ENCODE measurements around the gene PRR19. TPM values are rescaled to one million over a fixed set of nuclear protein-coding genes. Genes with fewer than 3 reads are reported as not detected.

The PRR19 gene
- total and polyA plus RNA-seq, 2 donors: 1.0 TPM; not detected in 1

DNA sequence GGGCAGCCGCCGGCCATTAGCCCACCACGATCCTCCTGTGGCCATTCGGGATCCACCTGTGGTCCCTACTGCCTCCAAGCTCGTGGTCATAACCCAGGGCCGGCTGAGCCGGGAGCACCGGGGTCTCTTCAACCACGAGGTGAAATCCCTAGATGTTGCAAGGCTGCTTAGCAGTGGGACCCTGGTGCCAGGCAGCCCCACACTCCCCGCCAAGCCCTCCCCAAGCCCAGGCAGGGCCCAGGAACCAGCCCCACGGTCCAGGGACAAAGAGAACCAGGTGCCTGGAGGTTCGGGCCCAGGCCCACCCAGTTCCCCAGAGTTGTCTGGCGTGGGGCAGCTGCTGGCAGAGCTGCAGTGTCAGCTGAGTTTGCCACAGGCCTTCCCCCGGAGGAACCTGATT, 7.8 kb downstream of the PRR19 start:
- Histone ChIP-seq H3K4me1 (ENCODE audit: insufficient read depth) (no peaks in the 10 kb centered on the region), H3K27ac (ENCODE audit: low read depth) (no peak overlapping the region), H3K36me3 (ENCODE audit: insufficient read depth) (no peaks in the 10 kb centered on the region), H3K4me3 (ENCODE audit: low read depth, low read length) (no peak overlapping the region)
- DNase-seq (ENCODE audit: extremely low spot score): no peak
- 90% methylated on average over 14 of the region's 14 CpGs for WGBS

DNA sequence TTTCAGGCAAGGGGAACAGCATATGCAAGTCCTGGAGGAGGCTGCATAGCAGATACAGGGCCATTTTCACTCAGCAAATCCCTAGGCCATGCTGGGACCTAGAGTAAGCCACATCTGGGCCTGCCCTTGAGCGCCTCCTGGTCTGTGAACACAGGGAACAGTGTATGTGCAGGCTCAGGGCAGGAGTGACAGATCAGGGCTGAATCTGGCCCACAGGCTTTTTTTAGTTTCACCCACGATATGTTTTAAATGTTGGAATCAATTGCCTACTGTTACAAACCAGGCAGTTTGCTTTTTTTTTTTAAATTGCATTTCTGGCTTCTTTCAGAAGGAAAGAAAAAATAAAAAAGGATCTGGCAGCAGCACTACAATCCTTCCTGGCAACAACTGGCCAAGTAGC, 9.7 kb downstream of the PRR19 start:
- WGBS: 56% methylated on average over 2 of the region's 2 CpGs
- H3K36me3 ChIP-seq (ENCODE audit: insufficient read depth): no peaks in the 10 kb centered on the region
- no peak overlapping the region for H3K27ac ChIP-seq (ENCODE audit: low read depth)
- no peak overlapping the region for H3K4me3 ChIP-seq (ENCODE audit: low read depth, low read length)
- no peak for DNase-seq (ENCODE audit: extremely low spot score)
- H3K4me1 ChIP-seq (ENCODE audit: insufficient read depth): no peaks in the 10 kb centered on the region

DNA sequence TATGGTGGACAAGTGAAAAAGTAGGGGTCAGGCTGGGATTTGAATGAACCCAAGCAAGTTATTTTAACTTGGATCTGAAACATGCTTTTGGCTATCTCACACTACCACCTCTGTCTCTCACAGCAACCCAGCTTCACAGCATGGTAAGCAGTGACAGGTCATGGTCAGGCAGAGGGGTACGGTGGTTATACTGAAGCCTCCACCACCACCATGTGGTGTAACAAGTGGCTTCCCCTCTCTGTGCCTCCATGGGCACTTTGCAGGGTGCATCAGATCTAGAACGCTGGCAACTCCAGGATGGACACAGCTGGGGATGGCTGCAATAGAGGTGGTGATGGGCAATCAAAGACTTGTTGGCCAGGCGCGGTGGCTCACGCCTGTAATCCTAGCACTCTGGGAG, 10.4 kb downstream of the PRR19 start:
- Histone ChIP-seq H3K27ac (ENCODE audit: low read depth) (no peak overlapping the region), H3K4me1 (ENCODE audit: insufficient read depth) (no peaks in the 10 kb centered on the region), H3K36me3 (ENCODE audit: insufficient read depth) (no peaks in the 10 kb centered on the region), H3K4me3 (ENCODE audit: low read depth, low read length) (no peak overlapping the region)
- no peak for DNase-seq (ENCODE audit: extremely low spot score)
- WGBS: 74% methylated on average over 5 of the region's 5 CpGs

DNA sequence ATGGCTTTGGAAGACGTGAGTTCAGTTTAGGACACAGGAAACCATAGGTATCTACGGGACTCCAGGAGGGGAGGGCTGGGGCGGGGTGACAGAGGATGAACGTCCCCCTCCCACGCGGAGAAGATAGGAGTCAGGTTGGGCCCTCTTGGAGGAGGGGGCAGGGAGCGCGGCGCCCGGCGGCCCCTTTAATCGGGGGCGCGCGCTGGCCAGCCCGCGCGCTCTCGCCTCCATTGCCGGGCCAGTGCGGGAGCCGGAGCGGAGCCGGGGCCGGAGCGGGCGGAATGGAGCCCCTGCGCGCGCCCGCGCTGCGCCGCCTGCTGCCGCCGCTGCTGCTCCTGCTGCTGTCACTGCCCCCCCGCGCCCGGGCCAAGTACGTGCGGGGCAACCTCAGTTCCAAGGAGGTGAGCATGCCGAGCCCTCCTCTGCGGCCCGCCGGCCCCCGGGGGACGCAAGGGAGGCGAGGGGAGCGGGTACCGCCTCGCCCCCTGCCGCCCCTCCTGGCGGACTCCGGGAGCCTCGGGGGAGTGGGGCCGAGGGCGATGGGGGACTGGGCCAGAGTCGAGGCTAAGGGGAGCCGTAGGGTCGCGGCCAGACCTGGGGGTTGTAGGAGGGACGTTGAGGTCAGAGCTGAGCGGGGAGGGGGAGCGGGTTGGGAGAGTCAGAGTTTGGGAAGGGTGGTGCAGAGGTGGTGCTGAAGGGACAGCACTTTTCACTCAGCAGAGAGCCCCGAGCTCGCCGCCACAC, 11.3 kb downstream of the PRR19 start, which contains the start of gene TMEM145:
TSS of gene TMEM145 (plus strand) at position 214 of the 744 bp plus-strand sequence. CDS start at position 282, 68 bp downstream.
- 1% methylated on average over 67 of the region's 67 CpGs for WGBS
- DNase-seq (ENCODE audit: extremely low spot score): no peak

DNA sequence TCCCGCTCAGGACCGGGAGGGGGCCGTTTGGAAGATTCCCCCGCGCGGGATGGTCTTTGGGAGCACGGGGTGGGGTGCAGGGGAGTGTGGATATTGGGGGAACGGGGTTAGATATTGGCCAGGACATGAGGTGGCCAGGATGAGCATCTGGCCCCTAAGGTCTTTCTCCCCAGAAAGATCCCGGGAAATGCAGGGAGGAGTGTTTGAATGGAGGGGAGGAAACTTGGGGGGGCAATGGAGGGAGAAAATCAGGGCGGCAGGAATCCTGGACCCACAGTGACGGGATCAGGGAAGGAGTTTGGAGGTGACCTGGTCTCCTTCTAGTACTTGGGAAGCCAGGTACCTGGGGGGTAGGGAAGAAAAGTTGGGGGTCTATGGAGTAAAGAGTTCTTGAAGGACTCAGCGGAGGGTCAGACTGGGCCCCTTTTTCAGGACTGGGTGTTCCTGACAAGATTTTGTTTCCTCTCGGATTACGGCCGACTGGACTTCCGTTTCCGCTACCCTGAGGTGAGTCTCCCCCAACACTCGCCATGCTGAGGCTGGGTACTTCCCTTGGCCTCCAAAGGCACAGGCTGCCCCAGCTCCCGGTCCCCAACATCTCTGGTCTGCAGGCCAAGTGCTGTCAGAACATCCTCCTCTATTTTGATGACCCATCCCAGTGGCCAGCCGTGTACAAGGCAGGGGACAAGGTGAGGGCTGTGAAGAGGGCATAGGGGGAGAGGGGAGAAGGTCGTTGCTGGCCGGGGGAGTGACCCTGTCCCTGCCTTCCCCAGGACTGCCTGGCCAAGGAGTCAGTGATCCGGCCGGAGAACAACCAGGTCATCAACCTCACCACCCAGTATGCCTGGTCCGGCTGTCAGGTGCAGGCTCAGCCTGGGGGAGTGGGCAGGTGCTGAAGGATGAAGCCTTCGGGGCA, 12.2 kb downstream of the PRR19 start:
- no peak overlapping the region for H3K4me3 ChIP-seq (ENCODE audit: low read depth, low read length)
- 30% methylated on average over 26 of the region's 26 CpGs for WGBS

More for the DNA sequence above, 11.3 kb downstream of the PRR19 start, which contains the start of gene TMEM145:
- Histone ChIP-seq H3K4me1 (ENCODE audit: insufficient read depth) (no peaks in the 10 kb centered on the region), H3K36me3 (ENCODE audit: insufficient read depth) (no peaks in the 10 kb centered on the region), H3K4me3 (ENCODE audit: low read depth, low read length) (peak within 1 kb of the TSS; percentile 42), H3K27ac (ENCODE audit: low read depth) (no peak within 1 kb of the TSS)

DNA sequence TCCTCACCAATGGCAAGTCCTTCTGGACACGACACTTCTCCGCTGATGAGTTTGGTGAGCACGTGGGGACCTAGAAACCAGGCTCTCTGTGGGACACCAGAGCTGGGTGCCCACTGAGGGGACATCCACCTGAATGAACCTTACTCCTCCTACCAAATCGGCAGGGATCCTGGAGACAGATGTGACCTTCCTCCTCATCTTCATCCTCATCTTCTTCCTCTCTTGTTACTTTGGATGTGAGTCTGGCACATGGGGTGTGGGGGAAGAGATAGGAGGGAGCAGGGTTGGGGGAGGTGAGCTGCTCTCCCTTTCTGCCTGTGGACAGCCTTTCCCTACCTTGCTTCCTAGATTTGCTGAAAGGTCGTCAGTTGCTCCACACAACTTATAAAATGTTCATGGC, 13.1 kb downstream of the PRR19 start:
- no peaks in the 10 kb centered on the region for H3K36me3 ChIP-seq (ENCODE audit: insufficient read depth)
- no peak overlapping the region for H3K4me3 ChIP-seq (ENCODE audit: low read depth, low read length)
- H3K4me1 ChIP-seq (ENCODE audit: insufficient read depth): no peaks in the 10 kb centered on the region
- DNase-seq (ENCODE audit: extremely low spot score): no peak
- 74% methylated on average over 5 of the region's 5 CpGs for WGBS
- no peak overlapping the region for H3K27ac ChIP-seq (ENCODE audit: low read depth)

More for the DNA sequence above, 12.2 kb downstream of the PRR19 start:
- no peak for DNase-seq (ENCODE audit: extremely low spot score)
- Histone ChIP-seq H3K4me1 (ENCODE audit: insufficient read depth) (no peaks in the 10 kb centered on the region), H3K27ac (ENCODE audit: low read depth) (no peak overlapping the region), H3K36me3 (ENCODE audit: insufficient read depth) (no peaks in the 10 kb centered on the region)

DNA sequence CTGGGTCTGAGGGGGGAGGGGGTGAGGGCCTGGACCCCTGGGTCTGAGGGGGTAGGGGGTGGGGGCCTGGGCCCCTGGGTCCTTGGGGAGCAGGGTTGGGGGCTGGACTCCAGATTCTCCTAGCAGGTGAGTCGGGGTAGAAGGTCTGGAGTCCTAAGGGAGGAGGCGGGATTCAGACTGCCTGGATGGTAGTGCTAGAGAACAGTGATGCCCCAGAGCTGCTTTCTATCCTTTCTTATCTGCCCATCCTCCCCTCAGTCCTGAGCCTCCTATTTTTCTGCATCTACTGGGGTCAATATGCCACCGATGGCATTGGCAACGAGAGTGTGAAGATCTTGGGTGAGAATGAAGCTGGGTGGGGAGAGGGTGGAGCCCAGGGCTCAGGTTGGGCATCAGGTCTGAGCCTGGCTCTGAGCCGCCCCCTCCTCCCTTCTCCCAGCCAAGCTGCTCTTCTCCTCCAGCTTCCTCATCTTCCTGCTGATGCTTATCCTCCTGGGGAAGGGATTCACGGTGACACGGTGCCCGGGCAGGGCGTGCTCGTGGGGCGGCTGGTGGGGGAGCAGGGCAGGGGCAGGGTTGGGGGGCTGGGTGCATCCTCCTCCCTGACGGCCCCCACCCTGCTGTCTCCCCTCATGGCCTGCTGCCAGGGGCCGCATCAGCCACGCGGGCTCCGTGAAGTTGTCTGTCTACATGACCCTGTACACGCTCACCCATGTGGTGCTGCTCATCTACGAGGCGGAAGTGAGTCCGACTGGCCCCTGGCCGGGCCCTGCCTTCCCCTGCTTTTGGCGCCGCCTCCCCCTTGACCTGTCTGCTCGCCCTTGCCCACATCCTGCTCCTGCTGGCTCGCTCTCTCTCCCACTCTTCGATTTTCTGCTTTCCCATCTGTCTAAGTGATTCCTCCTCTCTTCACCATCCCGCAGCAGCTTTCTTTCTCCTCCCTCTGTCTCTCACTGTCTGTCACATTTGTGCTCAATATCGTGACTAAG, 14.6 kb downstream of the PRR19 start:
- H3K4me3 ChIP-seq (ENCODE audit: low read depth, low read length): no peak overlapping the region
- WGBS: 32% methylated on average over 28 of the region's 28 CpGs
- H3K36me3 ChIP-seq (ENCODE audit: insufficient read depth): no peaks in the 10 kb centered on the region
- no peak for DNase-seq (ENCODE audit: extremely low spot score)
- no peak overlapping the region for H3K27ac ChIP-seq (ENCODE audit: low read depth)
- H3K4me1 ChIP-seq (ENCODE audit: insufficient read depth): no peaks in the 10 kb centered on the region

DNA sequence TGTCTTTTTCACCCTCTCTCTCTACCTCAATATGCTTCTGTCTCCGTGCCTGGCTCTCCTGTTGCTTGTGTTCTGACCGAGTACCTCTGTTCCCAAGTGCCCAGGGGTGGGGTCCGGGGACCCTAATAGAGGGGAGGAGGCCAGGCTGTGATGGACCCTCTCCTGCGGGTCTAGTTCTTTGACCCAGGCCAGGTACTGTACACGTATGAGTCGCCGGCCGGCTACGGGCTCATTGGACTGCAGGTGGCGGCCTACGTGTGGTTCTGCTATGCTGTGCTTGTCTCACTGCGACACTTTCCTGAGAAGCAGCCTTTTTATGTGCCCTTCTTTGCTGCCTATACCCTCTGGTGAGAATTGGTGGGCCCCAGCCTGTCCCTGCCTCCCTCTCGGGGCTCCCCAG, 15.6 kb downstream of the PRR19 start:
- H3K36me3 ChIP-seq (ENCODE audit: insufficient read depth): no peaks in the 10 kb centered on the region
- no peak for DNase-seq (ENCODE audit: extremely low spot score)
- H3K4me1 ChIP-seq (ENCODE audit: insufficient read depth): no peaks in the 10 kb centered on the region
- no peak overlapping the region for H3K27ac ChIP-seq (ENCODE audit: low read depth)
- WGBS: 85% methylated on average over 13 of the region's 13 CpGs
- H3K4me3 ChIP-seq (ENCODE audit: low read depth, low read length): no peak overlapping the region

DNA sequence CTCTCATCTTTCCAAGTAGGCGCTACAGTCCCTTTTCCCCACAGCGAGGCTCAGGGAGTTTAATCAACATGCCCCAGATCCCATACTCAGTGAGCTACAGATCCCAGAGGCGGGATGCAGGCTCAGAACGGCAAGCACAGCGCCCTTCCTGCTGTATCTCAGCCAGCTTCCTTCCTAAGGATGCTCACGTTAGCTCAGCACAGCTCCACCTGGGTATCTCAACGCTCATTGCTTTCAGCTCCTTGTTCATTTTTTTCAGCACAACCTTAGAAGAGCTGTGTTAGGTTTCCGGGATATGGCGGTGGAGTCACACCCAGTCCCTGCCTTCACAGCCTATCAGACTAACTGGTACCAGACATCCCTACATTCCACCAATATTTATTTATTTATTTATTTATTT, 20.4 kb downstream of the PRR19 start:
- 66% methylated on average over 9 of the region's 9 CpGs for WGBS

DNA sequence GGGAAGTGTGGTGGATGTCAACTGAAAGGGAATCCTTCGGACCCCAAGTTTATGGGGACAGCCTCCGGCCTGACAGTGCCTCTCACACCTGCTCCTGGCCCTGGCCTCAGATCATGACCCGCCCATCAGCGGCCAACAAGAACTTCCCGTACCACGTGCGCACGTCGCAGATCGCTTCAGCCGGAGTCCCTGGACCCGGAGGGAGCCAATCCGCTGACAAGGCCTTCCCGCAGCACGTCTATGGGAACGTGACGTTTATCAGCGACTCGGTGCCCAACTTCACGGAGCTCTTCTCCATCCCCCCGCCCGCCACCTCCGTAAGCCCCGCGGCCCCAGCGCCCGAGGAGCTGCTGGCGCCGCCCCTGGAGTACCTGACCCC, 21.5 kb downstream of the PRR19 start:
- H3K36me3 ChIP-seq (ENCODE audit: insufficient read depth): no peaks in the 10 kb centered on the region
- no peaks in the 10 kb centered on the region for H3K4me1 ChIP-seq (ENCODE audit: insufficient read depth)
- H3K4me3 ChIP-seq (ENCODE audit: low read depth, low read length): no peak overlapping the region
- no peak for DNase-seq (ENCODE audit: extremely low spot score)
- WGBS: 15% methylated on average over 29 of the region's 29 CpGs
- no peak overlapping the region for H3K27ac ChIP-seq (ENCODE audit: low read depth)

More for the DNA sequence above, 20.4 kb downstream of the PRR19 start:
- no peaks in the 10 kb centered on the region for H3K4me1 ChIP-seq (ENCODE audit: insufficient read depth)
- no peak overlapping the region for H3K27ac ChIP-seq (ENCODE audit: low read depth)
- H3K36me3 ChIP-seq (ENCODE audit: insufficient read depth): no peaks in the 10 kb centered on the region
- H3K4me3 ChIP-seq (ENCODE audit: low read depth, low read length): no peak overlapping the region
- no peak for DNase-seq (ENCODE audit: extremely low spot score)

DNA sequence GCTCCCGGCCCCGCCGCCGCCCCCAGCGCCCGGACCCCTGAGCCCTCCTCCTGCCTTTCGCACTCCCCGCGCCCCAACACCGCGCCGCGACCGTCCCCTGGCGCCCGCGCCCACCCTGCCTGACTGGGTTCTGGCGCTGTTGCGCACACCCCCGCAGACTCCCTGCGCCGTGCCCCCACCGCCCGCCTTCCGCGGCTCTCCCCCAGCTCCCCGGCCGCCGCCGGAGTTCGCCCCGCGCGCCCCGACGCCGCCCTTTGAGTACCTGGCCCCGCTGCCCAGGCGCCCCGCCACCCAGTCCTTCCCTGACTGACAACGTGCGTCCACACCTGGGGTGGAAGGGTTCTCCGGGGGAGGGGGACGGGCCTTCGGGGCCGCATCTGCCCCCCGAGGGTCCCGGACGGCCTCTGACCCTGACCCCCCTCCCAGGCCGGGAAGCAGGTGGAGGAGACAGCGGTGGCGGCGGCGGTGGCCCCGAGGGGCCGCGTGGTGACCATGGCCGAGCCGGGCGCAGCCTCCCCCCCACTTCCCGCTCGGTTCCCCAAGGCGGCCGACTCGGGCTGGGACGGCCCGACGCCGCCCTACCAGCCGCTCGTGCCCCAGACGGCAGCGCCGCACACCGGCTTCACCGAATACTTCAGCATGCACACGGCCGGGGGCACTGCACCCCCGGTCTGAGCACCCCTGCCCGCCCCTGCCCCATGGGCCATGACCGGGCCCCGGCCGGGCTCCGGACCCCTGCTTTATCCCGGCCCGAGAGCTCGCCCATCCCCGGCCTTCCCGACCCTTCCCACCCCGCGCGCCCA, 22.1 kb downstream of the PRR19 start:
- Histone ChIP-seq H3K4me3 (ENCODE audit: low read depth, low read length) (peak overlapping the region; percentile 22), H3K4me1 (ENCODE audit: insufficient read depth) (no peaks in the 10 kb centered on the region), H3K36me3 (ENCODE audit: insufficient read depth) (no peaks in the 10 kb centered on the region), H3K27ac (ENCODE audit: low read depth) (no peak overlapping the region)
- no peak for DNase-seq (ENCODE audit: extremely low spot score)
- 3% methylated on average over 92 of the region's 92 CpGs for WGBS

DNA sequence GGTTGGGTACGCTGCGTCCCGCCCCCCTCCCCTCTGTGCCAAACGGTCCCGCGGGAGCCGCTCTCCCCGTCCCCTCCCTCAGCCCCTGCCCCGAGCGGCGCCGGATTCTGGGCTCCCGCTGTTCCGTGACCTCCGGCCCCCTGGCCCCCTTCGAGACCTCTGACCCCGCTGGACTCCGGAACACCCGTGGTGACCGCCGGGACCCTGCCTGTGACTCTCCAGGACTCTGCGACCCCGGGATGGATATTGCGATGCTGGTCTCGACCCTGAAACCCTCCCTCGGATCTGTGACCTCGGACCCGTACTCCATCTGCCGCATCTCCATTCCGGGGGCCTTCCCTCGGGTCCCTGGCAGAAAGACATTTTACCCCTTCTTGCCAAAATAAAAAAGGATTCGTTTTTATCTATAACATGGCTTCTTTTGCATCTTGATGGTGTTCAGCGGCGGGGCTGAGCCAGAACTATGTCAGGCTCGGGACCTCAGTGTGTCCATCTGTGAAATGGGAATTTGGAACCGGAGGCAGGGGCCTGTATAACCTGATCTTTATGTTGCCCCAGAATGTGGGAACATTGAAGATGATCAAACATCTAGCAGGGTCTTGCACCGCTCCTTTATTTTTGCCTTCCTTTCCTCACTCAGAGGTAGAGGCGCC, 22.8 kb downstream of the PRR19 start:
- H3K36me3 ChIP-seq (ENCODE audit: insufficient read depth): no peaks in the 10 kb centered on the region
- H3K27ac ChIP-seq (ENCODE audit: low read depth): no peak overlapping the region
- no peaks in the 10 kb centered on the region for H3K4me1 ChIP-seq (ENCODE audit: insufficient read depth)
- no peak for DNase-seq (ENCODE audit: extremely low spot score)
- 3% methylated on average over 38 of the region's 38 CpGs for WGBS
- peak overlapping the region; percentile 22 for H3K4me3 ChIP-seq (ENCODE audit: low read depth, low read length)

Data from urinary bladder (tissue), 4 donors.